Liver (tissue), 3 donors: Measurements from ENCODE around the gene ANTXR1.

Experiments
- ATF3 ChIP-seq: IDR thresholded peaks from 2 replicates; pipeline ENCODE4 v1.6.1; 2016; ENCODE audit warnings: antibody characterized with exemption
- CTCF ChIP-seq: fragments of 150-350 bp; IDR thresholded peaks from 2 replicates; pipeline ENCODE4 v1.5.1; 2017; ENCODE audit warnings: improper control_type of control experiment, low read depth, low read length; ENCODE audit not compliant: missing input control
- EGR1 ChIP-seq, 2 donors: IDR thresholded peaks; 2 replicates each; pipeline ENCODE4 v1.6.1; 2016 to 2018; ENCODE audit warnings: antibody characterized with exemption in 2 of 2, low read depth in 2 of 2
- FOXA2 ChIP-seq: IDR thresholded peaks from 2 replicates; pipeline ENCODE4 v1.6.1; 2016; ENCODE audit warnings: antibody characterized with exemption
- JUND ChIP-seq, 2 donors: IDR thresholded peaks; 2 replicates each; pipeline ENCODE4 v1.6.1; 2016; ENCODE audit warnings: antibody characterized with exemption in 2 of 2
- MAX ChIP-seq: IDR thresholded peaks from 2 replicates; pipeline ENCODE4 v1.6.1; 2016; ENCODE audit warnings: antibody characterized with exemption
- NR2F2 ChIP-seq: IDR thresholded peaks from 2 replicates; pipeline ENCODE4 v1.6.1; 2016; ENCODE audit warnings: antibody characterized with exemption
- RAD21 ChIP-seq, 2 donors: IDR thresholded peaks; 2 replicates each; pipeline ENCODE4 v1.6.1; 2016; ENCODE audit warnings: antibody characterized with exemption in 2 of 2, mild to moderate bottlenecking in 2 of 2
- REST ChIP-seq: IDR thresholded peaks from 2 replicates; pipeline ENCODE4 v1.6.1; 2016; ENCODE audit warnings: antibody characterized with exemption, mild to moderate bottlenecking
- SP1 ChIP-seq: IDR thresholded peaks from 2 replicates; pipeline ENCODE4 v1.6.1; 2018; ENCODE audit warnings: antibody characterized with exemption, mild to moderate bottlenecking
- TAF1 ChIP-seq: conservative IDR thresholded peaks from 2 replicates; pipeline ENCODE4 v1.6.1; 2016; ENCODE audit warnings: antibody characterized with exemption, mild to moderate bottlenecking
- YY1 ChIP-seq: IDR thresholded peaks from 2 replicates; pipeline ENCODE4 v1.6.1; 2016; ENCODE audit warnings: antibody characterized with exemption, mild to moderate bottlenecking
- ZBTB33 ChIP-seq: IDR thresholded peaks from 2 replicates; pipeline ENCODE4 v1.6.1; 2016; ENCODE audit warnings: antibody characterized with exemption
- donor health status: healthy.
- donor health status: healthy.

- no peak for TF ChIP-seq REST
- TF ChIP-seq CTCF, result no peak
- no peak for TF ChIP-seq TAF1
- TF ChIP-seq ZBTB33, result no peak
- no peak for TF ChIP-seq YY1
- no peak for TF ChIP-seq ATF3
- TF ChIP-seq MAX, result no peak
- TF ChIP-seq JUND (IDR thresholded peaks at IDR 0.05), result no peak
- TF ChIP-seq SP1, result no peak
- no peak for TF ChIP-seq RAD21 (IDR thresholded peaks at IDR 0.05)
- TF ChIP-seq EGR1 (IDR thresholded peaks at IDR 0.05; ENCODE audit: low read depth in 2 of 2), result no peak
- no peak for TF ChIP-seq NR2F2
- no peak for TF ChIP-seq FOXA2
Observed at GRCh38 chr2:68969736-68970490, 43.1 kb upstream of the ANTXR1 start.
